ENCODE measurements around the gene PTER.

PTER gene

DNA sequence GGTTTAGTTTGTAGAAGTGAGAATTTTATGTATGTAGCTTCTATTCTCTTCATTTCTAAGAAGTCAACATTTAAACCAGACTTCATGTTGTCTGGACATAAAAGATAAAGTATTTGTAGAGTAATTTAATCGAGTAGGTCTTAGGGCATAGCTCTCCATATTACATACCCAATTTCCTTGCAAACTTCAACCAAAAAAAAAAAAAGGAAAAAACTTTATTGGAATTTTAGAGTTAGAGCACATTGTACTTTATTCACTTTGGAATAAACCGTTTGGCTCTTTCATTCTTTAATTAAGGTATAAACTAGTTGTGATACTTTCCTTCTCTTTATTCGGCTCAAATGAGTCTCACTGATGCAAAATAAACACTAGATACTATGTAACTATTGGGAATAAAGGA lies 36.0 kb downstream of the PTER start:
- no peak for DNase-seq

DNA sequence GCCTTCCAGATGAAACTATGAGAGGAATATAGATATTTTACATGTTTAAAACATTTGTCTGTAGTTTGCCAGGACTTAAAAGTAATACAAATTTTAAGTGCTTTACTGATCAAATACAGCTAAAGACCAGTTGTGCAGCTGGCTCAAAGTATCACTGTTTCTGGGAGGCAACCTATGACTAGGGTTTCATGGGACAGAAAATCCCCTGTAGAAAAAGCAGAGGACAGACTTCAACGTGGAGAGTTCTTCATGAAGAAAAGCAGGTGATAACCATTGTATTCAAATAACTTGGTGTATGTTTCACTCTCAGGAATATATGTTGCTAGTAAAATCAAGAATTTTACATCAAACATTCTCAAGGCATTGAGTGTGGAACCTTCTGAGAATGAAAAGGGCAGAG lies 40.9 kb downstream of the PTER start:
- DNase-seq: no peak

DNA sequence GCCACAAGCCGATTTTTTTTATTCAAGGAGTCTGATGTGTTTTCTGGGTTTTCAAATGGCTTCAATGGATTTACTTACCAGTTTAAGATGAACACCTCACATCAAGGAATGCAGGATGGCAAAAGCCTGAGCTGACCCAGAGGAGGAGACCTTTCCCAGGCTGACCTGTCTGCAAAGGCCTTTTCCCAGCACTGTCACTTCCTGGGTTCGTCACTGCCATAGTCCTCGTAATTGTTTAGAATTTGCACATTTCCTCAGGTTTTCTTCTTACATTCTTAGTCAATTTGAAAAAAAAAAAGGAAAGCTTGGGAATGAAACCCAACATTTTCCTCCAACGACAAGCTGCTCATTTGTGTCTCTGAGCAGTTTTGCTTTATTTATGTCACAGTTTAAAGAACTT lies 42.0 kb downstream of the PTER start:
- DNase-seq: no peak

DNA sequence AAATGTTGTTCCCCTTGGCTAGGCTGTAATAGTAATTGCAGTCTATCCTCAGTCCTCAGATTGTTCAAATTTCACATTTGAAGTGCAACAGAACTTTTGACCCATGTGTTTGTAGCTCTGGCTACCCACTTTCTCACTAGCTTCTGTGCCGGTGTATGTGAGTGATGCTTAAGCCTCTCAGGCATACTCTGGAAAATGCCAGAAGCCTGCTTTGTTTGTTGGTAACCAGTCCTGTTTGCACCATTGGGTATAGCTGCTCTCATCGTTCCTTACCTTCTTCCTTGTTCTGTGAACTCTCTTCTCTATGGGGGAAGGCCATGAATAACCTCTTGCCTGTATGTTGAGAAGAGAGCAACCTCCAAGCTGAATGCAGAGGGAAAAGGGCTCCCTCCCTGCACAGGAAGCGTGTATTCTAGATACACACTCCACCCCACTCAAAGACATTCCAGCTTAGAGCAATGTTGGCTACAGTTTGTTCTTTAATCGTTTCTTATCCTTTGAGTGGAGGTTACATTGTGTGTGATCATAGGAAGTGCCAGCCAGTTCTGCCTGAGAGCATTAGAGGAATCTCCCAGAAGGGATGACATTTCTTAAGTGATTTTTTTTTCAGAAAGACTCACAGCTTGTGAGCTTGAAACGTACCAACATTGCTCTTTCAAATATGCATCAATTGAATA lies 44.4 kb downstream of the PTER start:
- DNase-seq: no peak

DNA sequence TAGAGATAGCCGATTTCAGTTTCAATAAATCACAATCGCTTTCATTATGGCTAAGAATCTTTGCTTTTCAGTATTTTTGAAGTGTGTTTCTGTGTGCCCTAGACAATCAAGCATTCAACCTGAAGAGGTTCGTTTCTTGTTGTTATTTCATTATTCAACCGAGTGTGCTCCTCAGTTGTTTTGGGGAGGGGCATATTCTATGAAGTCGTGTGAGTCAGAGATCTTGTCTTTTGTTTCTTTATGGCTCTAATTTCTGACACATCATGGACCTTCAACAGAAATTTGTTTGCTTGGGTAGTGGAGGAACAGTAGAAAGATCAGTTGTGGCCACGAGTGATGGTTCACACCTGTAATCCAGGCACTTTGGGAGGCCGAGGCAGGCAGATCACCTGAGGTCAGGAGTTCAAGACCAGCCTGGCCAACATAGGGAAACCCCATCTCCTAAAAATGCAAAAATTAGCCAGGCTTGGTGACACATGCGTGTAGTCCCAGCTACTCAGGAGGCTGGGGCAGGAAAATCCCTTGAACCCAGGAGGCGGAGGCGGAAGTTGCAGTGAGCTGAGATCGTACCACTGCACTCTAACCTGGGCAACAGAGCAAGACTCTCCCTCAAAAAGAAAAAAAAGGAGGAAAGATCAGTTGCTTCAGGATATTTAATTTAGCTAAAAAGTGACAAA lies 46.6 kb downstream of the PTER start:
- no peak for DNase-seq

DNA sequence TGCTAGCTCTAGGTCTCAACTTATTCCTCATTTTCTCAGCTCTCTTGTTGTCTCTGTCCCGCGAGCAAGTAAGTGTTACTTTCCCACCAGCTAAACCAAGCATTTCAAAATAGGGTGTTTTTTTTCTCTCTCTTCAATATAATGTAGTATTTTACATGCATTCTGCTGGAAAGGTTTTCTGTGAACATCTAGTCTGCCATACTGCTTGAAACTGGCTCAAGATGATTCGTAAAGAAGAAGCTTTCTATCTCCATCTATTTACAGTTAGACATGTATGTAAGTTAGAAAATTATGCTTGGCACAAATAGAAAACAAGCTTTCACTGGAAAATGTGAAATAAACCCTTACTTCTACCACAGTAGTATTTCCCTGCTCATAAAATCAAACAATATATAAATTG lies 53.7 kb downstream of the PTER start:
- no peak for DNase-seq

DNA sequence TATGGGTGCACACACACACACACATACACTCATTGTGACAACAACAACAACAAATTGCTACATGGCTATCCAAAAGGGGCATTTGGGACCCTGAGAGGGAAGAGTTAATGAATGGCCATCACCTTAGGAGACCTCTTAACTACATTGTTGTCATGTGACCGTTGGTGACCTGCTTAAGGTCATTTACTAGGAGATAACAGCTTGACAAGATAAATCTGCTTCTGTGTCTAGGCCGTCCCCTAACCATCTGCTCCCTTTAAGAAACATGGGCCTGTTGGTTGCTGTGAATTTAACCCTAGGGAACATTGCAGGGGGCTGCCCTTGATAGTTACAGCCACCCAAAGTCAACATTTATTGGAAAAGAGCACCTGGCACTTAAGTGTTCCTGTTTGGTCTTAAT lies 55.1 kb downstream of the PTER start:
- DNase-seq: no peak

DNA sequence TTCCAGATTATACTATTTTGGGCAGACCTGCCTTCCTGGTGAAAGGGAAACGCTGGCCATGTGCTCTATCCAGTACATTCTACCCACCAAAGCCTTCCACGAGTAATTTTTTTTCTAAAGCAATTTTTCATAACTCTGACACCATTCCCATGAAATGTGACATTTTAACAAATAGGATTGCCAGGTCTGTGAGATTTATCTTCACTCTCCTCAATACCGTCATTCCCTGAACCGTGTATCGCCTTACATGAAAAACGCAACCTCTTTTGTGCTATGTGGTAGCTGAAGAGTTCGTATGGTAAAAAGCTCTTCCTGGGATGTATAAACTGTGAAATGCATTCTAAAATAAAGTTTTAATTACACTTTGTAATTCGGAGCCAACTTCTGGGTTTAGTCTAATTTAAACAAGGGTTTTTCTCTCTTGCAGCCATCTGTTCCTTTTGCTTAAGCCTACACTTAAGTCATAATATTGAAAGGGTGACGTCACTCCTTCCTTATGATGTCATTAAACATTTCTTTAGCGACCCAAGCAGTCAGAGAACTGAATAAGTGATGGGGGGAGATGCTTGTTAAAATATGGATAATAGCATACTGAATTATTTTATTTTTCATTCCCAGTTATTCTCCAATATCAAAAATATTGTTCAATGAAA lies 57.2 kb downstream of the PTER start:
- no peak for DNase-seq

DNA sequence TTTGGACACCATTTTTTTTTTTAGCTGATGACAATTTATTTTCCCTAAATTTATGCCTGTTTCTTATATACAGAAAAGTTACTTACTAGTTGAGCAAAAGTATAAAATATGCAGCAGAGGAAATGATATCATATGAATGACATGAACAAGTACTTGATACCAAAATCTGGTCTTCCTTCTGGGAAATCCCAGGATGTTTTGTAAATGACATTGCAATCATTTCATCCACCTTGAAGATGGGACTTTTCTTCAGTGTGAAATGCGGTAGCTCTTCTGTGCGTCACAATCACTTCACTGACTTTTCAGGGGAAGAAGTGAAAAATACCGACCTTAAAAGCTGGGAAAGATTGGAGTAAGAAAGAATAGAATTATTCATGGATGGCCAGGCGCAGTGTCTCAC lies 61.1 kb downstream of the PTER start:
- no peak for DNase-seq

DNA sequence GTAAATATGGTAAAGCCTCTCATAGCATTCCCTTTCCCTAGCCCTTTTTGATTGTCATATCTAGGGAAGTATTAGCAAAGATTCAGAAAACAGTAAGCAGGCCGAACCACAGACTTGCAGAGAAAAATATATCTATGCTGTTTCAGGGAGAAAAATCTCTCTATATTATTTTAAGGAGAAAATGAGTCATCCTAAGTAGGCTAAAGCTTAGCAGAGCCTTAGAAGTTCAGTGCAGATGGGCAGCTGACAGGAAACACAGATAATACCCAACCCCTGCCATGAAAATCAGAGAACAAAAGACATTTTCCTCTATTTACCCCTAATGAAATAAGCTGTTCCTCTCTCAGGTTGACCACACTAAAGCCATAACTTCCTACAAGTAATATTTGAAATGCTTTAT lies 68.4 kb downstream of the PTER start:
- DNase-seq: no peak

DNA sequence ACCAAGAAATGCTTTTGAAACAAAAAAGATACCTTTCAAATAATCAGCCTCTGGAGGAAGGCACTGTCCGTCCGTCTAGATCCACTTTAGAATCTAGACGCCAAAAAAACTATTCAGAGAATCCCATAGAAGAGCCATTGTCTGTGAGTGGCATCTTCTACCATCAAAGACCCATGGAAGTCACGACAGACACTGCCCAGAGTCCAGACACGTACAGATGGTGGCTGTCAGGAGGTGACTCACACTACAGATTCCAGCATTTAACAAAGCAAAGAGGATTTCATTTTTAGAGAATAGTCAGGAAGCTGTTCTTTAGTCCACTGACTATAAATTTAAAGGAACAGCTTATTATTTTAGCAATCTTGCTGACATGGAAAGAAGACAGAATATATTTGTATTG lies 73.2 kb downstream of the PTER start:
- DNase-seq: no peak

DNA sequence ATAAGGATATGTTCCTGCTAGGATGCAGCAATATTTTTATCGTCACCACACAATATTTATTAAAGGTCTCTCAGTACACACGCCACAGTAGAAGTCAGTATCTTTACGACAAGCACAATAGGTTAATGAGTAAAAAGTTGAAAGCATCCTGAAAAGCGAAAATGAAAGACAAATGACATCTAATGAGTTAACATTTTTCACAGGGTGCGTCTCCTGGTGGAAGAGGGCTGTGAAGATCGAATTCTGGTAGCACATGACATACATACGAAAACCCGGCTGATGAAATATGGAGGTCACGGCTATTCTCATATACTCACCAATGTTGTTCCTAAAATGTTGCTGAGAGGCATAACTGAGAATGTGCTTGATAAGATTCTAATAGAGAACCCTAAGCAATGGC lies 74.0 kb downstream of the PTER start:
- DNase-seq: no peak

DNA sequence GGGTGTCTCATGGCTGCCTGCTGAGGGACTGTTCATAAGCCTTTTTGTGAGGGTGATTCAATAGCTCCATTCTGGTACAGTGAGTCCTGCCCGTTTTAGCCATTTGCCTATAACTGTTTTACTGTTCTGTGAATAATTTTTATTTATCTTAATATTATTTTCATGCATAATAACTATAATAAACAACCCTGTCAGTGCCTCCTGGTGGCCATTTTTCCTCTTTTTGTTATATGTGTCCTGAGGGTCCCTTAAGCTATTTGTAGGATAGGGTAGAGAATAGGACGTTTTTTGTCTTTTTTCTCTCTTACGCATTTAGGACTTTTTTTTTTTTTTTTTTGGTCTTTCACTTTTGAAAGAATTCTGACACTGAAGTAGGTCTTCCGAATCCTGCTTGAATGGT lies 82.0 kb downstream of the PTER start:
- no peak for DNase-seq

DNA sequence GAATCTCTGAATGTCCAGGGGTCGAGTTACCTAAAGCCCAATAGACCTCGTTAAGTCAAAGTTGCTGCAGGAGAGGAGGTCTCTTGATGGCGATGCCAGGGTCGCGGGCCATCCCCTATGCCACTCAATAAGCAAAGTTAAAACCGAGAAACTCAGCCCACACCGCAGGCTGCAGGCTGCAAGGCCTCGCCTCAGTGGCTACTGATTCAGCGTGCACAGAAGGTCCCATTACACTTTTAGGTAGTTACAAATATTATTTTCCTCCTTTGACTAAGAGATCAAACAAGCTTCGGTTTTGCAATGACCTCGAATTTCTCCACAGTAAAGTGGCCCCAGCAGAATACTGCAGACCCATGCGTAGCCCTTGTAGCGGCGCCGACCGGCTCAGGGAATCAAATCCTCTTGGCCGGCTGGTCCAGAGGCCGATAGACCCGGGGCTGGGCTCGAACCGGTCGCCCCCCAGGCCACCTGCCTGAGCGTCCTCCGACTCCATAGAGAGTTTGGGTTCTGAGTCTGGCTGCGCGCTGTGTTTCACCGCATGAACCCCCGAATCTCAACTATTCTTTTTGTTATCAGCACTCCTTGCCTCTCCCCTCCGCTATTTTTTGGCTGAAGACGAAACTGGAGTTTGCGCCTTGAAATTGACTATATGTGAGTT lies 82.6 kb downstream of the PTER start:
- no peak for DNase-seq

DNA sequence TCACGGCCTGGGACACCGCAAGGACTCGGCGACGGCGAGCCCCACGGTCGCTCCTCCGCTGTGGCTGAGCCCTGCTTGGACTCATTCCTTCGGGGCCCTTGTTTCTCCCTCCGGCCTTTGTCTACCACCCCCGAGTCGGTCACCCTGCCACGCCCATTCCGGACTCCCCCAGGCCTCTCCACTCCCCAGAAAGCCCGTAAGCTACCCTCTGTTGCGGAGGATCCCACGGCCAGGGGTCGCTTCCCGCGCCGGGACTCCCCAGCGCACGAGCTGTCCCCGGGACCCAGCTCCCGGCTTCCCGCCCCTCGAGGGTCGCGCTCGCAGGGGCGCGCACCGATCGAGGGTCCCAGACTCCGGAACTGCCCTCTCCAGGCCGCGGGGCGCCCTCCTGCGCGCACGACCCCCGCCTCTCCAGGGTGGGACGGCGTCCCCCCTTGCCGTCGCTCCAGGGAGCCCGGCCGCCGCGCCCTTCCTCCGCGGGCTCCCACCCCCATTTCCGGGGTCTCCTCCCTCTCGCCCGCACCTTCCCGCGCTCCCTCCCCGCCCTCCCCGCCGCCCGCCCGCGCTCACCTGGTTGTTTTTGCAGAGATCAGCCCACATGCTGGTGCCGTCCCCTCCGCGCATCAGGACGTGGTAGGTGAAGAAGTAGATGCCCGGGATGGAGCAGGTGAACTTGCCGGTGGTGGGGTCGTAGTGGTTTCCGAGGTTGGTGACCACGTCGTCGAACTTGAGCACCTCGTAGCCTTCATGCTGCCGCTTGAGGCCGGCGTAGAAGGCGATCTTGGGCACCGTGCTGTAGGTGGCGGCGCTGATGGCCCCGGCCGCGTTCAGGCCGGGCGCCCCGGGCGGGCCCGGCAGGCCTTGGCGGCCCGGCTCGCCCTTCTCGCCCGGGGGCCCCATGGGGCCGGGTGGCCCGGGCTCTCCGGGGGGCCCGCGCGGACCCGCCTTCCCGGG lies 83.4 kb downstream of the PTER start:
- DNase-seq: no peak

DNA sequence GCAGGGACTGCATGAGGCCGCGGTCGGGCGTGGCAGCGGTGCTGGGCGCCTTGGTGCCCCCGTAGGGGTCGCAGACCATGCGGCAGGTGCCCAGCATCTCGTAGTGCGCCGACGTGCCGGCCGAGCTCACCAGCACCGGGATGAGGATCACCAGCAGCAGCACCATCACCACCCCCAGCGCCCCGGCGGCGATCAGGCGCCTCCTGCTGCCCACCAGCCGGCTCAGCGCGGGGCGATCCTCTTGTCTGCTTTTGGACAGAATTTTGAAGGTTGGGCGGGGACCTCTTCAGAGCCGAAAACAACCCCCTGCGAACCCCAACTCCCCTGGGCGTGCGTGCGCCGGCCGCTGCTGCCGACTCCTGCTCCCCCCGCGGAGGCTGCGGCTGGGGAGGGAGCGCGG lies 84.1 kb downstream of the PTER start:
- DNase-seq: peak; percentile 15

DNA sequence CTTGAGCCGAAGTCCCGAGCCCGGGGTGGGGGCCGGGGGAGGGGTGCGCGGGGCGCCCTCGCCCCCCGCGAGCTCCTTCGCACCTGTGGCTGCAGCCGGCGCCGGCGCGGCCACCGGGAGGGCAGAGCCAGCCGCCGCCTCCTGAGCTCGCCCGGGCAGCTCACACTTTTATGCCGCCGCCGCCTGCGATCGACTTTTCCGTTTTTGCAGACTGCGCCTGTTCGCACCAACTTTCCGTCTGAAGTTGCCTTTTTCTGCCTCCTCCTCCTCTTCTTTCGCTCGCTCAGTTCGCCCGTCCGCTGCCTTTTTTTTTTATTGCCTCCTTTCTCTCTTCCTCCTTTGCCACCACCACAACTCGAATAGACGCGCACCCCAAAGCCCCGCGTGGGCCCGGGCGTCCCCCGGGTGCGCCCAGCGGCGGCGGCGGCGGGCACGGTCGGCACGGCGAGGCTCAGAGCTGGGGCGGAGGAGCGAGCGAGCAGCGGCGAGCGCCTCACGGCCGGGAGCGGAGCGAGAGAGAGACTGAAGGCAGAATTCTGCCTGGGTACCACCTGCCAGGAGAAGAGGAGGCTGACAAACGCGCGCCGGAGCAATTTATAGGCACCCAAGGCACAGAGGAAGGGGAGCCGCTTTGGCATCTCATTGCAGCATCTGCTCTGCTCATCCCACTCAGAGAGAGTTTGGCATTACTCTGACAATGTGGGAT lies 84.7 kb downstream of the PTER start, which contains the start of gene C1QL3:
C1QL3 (minus strand) TSS at position 569 of the 706 bp plus-strand sequence. CDS start 814 bp downstream, outside the sequence.
- DNase-seq: peak; percentile 15

DNA sequence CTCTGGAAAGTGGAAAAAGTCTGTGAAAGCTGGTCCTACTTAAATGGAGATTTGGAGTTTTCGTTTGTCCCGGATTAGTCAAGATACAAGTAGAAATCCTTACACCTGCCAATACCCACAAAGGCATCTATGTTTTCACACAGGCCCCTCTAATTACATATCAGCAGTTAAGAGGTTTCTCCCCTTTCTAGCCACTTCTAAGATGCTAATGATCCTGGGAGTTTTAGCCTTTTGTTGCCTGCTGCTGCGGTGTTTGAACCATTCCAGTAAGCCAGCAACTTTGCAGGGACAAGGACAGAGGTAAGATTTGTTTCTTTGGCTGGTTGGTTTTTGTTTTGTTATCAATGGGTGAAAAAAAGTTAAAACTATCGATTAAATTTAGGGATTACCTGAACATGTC lies 90.6 kb downstream of the PTER start:
- no peak for DNase-seq

DNA sequence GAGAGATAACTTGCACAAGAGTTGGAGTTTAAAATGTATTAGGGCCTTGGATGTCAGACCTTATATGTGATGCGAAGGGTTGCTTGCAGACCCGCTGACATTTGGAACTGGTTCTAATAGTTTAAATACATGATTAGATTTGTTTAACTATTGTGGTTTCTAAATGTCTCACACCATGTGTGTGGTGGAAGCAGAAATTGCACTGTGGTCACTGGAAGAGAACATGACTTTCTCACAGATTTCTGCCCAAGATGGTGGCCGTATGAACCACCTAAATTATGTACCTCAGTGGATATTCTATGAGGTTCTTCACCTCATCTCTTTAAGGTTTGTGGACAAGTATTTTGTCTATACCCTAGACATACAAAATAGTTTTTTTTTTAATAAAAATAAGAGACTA lies 93.0 kb downstream of the PTER start:
- no peak for DNase-seq

DNA sequence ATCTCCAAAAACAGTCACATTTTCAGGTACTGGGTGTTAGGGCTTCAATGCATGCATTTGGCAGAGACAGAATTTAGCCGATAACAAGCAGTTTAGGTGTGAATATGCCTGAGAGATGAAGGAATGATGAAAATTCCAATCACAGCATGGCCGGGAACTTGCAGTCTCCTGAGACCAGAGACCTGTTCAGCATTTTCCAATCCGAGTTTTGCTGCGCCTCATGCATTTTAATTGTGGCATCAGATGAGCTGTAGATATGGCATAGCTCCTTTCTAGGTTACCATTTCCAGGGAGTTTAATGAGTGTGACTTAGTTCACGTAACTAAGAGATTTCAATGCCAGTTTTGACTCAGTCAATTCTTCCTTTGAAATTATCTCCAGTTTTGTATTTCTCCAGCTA lies 99.3 kb downstream of the PTER start:
- DNase-seq: no peak

DNA sequence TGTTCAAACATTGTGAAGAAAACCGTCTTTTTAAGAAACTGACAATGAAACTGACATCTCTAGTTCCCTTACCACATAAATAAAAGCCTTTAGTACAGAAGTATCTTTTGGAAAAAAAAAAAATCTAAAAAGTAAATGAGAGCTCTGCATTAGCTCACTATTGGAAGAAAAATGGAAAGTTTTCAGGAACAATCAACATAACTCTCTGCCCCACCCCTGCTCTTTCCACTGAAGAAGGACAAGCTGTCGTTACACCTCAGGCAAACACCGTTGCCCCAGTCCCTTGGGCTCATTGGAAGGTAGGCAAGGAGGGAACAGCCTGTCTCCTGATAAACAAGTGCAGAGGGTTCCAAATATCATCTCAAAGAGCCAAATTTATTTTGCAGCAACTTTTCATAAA lies 107.3 kb downstream of the PTER start:
- no peak for DNase-seq

DNA sequence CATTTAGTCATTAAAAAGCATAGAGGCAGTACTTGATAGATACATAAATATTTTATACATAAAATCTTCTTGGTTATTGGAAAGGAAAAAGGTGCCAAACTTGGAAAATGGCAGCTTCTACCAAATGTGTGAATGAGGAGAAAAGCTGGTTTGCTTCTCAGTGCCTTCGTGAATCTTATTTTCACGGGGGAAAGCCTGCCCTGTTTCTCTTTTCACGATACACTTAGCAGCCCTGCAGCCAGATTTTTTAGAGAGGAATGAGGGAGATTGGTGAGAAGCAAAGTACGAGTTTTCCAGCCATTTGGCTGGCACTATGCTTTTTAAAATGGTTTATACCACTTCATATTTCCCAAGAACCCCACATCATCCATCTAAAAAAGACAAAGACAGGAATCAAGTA lies 107.8 kb downstream of the PTER start:
- no peak for DNase-seq

All from stimulated activated CD4-positive, alpha-beta T cell treated with anti-CD3 and anti-CD28 coated beads, Interleukin-4, amount 100 ng/mL, for 24 hours (primary cell).